Middle frontal gyrus (tissue), 1 donor: Measurements from ENCODE around the gene VAC14.
"Not testable (repeated sequence)": the region's sequence is repeated elsewhere in the genome, so short reads cannot be mapped to it uniquely, and the experiment has no call there.

Experiments used
- DNase-seq: peaks from one replicate; pipeline ENCODE4 v3.0.0-alpha.2; 2015; ENCODE audit warnings: low spot score; ENCODE audit errors: extremely low spot score

VAC14 gene

GRCh38 chr16:70647441-70648359 is 153.3 kb downstream of the VAC14 start:
- DNase-seq: no peak

- peak; percentile 22 for DNase-seq
Observed at GRCh38 chr16:70646260-70647241, 154.4 kb downstream of the VAC14 start, which contains the start of gene IL34. IL34 (plus strand) TSS chr16:70646559; CDS start chr16:70646948, 389 bp downstream.

- DNase-seq: no peak
Observed at GRCh38 chr16:70644763-70645597, 156.0 kb downstream of the VAC14 start.

- DNase-seq: not testable (repeated sequence)
Observed at GRCh38 chr16:70643264-70643663, 157.7 kb downstream of the VAC14 start.

- no peak for DNase-seq
Observed at GRCh38 chr16:70642633-70643032, 158.3 kb downstream of the VAC14 start.

- no peak for DNase-seq
Observed at GRCh38 chr16:70638814-70639792, 161.9 kb downstream of the VAC14 start.
